Stimulated activated CD4-positive, alpha-beta T cell treated with anti-CD3 and anti-CD28 coated beads, TNF-alpha, amount 100 ng/mL, for 4 hours (primary cell): ENCODE results near the gene DNAAF5.

ENCODE experiments used
- DNase-seq, 3 experiments: peaks; one replicate each; pipeline ENCODE4 v3.0.0-alpha.2; 2020; ENCODE audit warnings: low read depth in 3 of 3

Gene DNAAF5

DNA sequence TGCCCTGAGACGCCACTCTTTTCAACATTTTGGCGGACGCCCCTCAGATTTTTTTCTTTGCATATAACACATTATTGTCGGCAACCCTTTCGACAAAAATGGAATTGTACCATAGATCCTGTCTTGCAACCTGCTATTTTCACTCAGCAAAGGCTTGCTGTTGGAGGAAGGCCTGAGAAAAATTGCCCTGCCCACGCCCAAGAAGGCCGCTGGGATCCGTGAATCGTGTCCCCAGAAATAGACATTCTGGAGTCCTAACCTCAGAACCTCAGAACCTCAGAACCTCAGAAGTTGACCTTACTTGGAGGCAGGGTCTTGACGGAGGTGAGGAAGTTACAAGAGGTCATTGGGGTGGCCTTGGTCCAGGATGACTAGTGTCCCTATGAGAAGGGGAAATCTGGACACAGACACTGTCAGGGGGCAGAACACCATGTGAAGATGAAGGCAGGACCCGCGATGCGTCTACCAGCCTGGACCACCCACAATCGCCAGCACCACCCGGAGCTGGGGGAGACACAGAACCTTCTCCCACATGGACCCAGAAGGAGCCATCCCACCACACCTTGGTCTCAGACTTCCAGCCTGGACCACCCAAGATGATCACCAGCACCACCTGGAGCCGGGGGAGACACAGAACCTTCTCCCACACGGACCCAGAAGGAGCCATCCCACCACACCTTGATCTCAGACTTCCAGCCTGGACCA lies 19.1 kb upstream of the DNAAF5 start:
- DNase-seq = no peak

- no peak for DNase-seq
Observed at GRCh38 chr7:710161-710560, 16.3 kb upstream of the DNAAF5 start.

- DNase-seq = no peak
Observed at GRCh38 chr7:711093-711921, 15.2 kb upstream of the DNAAF5 start.

DNA sequence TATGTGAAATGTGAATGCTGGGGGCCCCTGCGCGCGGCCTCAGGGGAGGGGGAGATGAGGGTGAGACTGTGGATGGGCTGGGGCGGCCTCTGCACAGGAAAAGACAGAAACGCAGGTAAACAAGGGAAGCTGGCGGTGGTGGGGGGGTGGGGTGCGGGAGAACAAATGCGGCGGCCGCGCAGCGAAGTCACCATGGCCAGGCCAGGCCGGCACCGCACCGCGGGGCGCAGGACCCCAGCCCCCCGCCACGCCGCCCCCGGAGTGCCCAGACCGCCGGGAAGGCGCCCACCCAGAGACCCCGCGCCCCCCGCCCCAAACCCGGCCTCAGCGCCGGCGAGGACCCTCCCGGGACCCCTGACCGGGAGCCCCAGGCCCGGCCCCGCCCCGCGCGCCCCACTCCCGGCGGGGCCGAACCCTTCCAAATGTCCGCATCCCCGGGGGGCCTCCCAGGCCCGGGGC lies 14.5 kb upstream of the DNAAF5 start:
- no peak for DNase-seq

GRCh38 chr7:712381-713138 lies 13.9 kb upstream of the DNAAF5 start:
- DNase-seq = no peak

DNA sequence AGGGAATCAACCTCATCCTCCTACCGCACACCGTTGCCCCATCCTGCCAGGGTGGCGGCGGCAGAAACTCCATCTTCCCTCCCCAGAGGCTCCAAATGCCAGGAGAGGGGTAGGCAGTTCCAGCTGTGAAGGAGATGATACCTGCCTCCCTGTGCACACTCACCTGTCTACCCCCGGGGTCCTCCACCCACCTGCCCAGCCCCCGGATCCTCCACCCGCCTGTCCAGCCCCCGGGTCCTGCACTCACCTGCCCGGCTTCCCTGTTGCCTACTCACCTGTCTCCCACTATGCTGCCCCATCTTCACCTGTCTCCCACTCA lies 13.4 kb upstream of the DNAAF5 start:
- DNase-seq = no peak

- DNase-seq = no peak
Observed at GRCh38 chr7:713488-714230, 12.8 kb upstream of the DNAAF5 start.

DNA sequence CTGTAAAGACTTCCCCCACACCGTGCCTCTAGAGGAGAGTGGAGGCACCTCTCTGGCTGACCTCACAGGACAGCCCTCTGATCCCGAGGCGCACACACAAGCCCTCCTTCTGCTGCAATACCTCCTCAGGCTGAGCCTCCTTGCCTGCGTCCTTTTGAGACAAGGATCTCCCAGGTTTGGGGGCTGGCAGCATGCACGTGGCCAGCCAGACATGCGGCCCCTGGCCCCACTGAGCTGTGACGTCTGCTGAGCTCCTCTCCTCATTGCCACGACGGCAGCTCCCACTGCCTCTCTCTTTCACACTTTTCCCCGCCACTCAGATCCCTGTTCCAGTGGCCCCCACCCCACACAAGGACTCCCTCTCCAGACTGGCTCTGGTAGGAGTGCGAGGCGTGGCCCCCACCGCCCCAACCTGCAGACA lies 12.2 kb upstream of the DNAAF5 start:
- DNase-seq = no peak

DNA sequence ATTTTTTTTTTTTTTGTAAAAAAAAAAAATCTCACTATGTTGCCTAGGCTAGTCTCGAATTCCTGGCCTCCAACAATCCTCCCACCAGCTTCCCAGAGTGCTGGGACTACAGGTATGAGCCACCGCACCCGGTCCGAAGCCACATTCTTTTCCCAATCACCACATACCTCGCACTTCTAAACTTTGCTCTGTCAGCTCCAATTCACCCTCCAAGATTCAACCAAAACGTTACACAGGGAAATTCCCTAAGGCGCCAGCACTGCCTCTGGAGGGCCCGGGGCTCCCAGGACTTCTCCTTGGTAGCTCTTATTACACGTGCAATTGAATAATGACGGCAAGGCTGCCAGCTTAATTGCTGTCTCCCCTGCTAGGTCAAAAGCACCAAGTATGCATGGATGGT lies 10.3 kb upstream of the DNAAF5 start:
- no peak for DNase-seq

GRCh38 chr7:716636-717035 lies 9.9 kb upstream of the DNAAF5 start:
- no peak for DNase-seq

DNA sequence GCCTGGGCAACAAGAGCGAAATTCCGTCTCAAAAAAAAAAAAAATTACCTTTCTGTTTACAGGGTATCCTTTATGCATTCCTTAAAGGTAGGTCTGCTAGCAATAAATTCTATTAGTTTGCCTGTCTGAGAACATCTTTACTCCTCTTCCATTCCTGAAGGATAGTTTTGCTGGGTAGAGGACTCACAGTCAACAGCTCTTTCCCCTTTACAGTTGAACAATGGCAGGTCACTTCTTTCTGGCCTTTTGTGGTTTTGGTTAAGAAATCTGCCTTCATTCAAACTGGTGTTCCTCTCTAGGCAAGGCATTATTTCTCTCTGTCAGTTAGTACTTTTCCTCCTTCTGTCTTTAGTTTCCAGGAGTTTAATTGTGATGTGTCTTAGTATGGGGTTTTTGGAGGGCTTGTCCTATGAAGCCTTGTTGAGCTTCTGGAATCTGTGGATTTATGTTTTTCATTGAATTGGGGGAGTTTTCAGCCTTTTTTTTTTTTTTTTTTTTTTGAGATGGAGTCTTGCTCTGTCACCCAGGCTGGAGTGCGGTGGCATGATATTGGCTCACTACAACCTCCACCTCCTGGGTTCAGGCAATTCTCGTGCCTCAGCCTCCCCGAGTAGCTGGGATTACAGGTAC lies 4.8 kb upstream of the DNAAF5 start:
- DNase-seq = no peak

- no peak for DNase-seq
Observed at GRCh38 chr7:723541-723940, 3.0 kb upstream of the DNAAF5 start.

DNA sequence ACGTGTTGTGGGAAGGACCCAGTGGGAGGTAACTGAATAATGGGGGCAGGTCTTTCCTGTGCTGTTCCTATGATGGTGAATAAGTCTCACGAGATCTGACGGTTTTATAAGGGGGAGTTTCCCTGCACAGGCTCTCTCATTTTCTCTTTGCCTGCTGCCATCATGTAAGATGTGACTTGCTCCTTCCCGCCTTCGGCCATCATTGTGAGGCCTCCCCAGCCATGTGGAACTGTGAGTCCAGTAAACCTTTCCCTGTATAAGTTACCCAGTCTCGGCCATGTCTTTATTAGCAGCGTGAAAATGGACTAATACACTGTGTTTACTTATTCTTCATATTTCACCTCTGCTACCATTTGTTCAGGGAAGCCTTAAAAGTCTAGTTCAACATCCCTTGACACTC lies 2.2 kb upstream of the DNAAF5 start:
- DNase-seq = no peak

GRCh38 chr7:725223-726005 lies 1.1 kb upstream of the DNAAF5 start:
- DNase-seq = no peak

- DNase-seq = no peak
Observed at GRCh38 chr7:726854-727103, 280 bp downstream of the DNAAF5 start.

DNA sequence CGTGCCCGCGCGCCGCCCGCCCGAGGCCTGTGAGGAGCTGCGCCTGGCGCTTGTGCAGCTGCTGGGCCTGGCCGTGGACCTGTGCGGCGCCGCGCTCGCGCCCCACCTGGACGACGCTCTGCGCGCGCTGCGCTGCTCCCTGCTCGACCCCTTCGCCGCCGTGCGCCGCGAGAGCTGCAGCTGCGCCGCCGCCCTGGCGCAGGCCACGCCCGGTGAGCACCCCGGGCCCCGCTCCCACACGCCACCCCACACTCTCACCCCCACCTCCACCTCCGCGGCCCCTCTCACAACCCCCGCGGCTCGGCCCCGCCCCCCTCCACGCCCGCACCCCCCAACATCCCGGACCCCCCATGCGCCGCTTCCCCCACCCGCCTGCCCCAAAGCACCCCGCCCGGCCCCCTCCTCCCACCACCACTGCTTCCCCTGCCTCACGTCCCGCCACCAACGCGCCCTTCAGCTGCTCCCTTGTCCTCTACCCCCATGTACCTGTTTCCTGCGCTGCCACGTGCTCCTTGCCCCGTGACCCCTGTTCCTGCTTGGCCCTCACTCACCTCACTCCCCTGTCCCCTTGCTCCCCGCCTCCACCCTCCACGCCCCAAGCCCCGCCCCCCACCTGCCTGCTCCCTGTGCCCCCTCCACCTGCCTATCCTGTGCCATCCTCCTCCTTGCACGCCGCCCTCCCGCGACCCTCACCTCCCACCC lies 756 bp downstream of the DNAAF5 start, which contains the start of gene PRKAR1B:
PRKAR1B (minus strand) TSS at position 178 of the 702 bp plus-strand sequence. CDS start 15,776 bp downstream, outside the sequence.
- DNase-seq = peak; percentile 41 to 55 (median 42)

DNA sequence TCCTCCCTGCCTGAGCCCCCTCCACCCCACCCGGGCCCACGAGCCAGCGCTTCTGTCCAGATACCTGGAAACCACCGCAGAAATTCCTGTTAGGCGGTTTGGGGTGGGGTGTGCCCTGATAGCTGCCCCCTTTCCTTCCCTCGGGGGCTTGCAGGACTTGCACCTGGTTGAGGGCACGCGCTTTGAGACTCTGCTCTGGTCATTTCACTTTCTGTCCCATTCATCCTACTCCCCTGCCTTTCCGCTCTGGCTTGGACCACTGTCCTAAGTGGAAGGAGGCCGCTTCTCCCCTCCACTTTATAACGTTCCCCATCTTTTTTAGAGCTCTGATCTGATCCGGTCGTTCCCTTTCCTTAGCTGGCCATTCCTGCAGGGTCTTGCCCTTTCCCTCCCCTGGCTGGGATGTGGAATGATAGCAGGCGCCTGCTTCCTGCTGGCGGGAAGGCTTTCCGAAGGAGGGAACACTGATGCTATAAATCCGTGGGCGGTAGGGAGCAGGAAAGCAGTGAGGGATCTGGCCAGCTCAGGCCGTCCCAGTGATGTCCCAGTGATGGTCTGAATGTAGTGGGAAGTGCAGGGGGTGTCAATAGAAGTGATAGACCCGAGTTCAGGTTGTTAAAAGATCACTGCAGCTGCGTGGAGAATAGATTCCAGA lies 1.4 kb downstream of the DNAAF5 start:
- no peak for DNase-seq

DNA sequence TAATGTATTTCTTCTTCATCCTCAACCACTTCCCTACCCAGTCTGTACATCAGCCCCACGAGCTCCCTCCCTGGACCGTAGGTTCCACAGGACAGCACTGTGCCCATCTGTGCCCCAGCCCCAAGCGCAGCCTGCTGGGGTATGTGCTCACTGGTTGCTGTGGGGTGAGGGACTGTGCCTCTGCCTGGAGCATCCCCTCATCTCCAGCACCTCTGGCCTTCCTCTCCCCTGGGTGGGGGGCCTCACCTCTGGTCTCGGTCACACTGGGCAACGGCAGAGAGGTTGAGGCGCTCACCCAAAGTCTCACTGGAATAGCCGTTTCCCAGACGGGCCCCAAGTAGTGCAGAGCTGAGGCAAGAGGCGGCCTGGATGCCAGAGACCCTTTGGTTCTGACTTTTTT lies 2.1 kb downstream of the DNAAF5 start:
- DNase-seq = no peak

DNA sequence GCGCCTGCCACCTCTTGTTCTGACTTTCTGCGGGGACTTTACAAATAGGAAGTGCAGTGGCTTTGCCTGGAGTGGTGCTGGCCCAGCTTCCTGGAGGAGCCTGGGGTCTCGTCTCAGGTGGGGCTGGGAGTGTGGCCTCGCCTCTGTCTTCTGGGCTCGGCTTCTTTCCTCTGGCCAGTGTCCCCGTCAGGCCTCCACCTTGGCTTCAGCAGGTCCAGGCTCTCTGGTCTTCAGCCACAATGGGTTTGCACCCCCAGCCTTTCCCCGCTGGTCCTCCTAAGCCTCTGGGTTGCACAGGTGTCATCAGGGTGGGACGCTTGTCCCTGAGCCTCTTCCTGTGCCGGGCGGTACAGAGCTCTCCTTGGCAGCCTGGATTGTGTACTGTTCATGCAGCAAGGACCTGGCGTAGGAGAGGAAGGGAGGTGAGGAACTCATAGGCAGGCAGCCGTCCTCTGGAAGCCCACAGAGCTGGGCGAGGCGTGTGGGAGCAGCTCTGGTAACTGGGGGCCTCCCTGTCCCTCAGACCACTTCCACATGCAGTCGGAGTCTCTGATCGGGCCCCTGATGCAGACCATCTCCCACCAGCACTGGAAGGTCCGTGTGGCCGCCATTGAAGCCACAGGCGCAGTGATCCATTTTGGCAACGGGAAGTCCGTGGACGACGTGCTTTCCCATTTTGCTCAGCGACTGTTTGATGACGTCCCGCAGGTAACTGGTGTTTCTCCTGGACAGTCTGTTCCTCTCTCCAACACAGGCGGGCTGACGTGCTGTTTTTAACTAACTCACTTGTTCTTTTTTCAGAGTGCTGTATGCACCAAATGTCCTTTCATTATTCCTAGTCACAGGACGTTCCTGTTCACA lies 2.9 kb downstream of the DNAAF5 start:
- no peak for DNase-seq
